Measurements from ENCODE around the gene IFNAR1.

GRCh38 chr21:33345751-33346238 is 21.0 kb downstream of the IFNAR1 start:
- TF ChIP-seq CTCF (IDR thresholded peaks at IDR 0.05; ENCODE audit: poor library complexity, severe bottlenecking) (no peak), EZH2 (IDR thresholded peaks at IDR 0.05; ENCODE audit: borderline replicate concordance, insufficient read depth, low read length, poor library complexity, severe bottlenecking) (no peak), REST (IDR thresholded peaks at IDR 0.05; ENCODE audit: borderline replicate concordance) (no peak), POLR2AphosphoS5 (IDR thresholded peaks at IDR 0.05) (no peak)
